RWPE2 (cell line): Measurements from ENCODE around the gene TRPM2.

ENCODE experiments used
- ATAC-seq: fragments of 200-7000 bp; cut with Tn5 transposase; 3 replicates; pipeline ENCODE4 v1.9.1; 2021; ENCODE audit warnings: low read depth
- DNase-seq: peaks from one replicate; pipeline ENCODE4 v3.0.0-alpha.2; 2020; ENCODE audit warnings: low spot score
- H3K27ac ChIP-seq: fragments of 450-650 bp; 2 replicates; pipeline ENCODE4 v1.5.1; 2017; ENCODE audit warnings: mild to moderate bottlenecking; ENCODE audit not compliant: poor library complexity, severe bottlenecking
- H3K27me3 ChIP-seq: fragments of 250-450 bp; sonication (Bioruptor Pico); 2 replicates; pipeline ENCODE4 v1.5.1; 2021; ENCODE audit warnings: mild to moderate bottlenecking, moderate library complexity; ENCODE audit not compliant: insufficient read depth, poor library complexity, severe bottlenecking
- H3K36me3 ChIP-seq: fragments of 250-450 bp; sonication (Bioruptor Pico); 2 replicates; pipeline ENCODE4 v1.5.1; 2020; ENCODE audit warnings: low read depth, mild to moderate bottlenecking, moderate library complexity
- H3K4me1 ChIP-seq: fragments of 250-450 bp; sonication (Bioruptor Pico); 2 replicates; pipeline ENCODE4 v1.5.1; 2021; ENCODE audit warnings: mild to moderate bottlenecking, moderate library complexity; ENCODE audit not compliant: insufficient read depth, poor library complexity, severe bottlenecking
- H3K4me3 ChIP-seq: fragments of 250-450 bp; sonication (Bioruptor Pico); 2 replicates; pipeline ENCODE4 v1.5.1; 2021; ENCODE audit warnings: mild to moderate bottlenecking, moderate library complexity; ENCODE audit not compliant: severe bottlenecking
- H3K9me3 ChIP-seq: fragments of 250-450 bp; sonication (Bioruptor Pico); 2 replicates; pipeline ENCODE4 v1.5.1; 2021; ENCODE audit warnings: mild to moderate bottlenecking, moderate library complexity; ENCODE audit not compliant: severe bottlenecking
- CTCF ChIP-seq: fragments of 450-650 bp; IDR thresholded peaks from one replicate; pipeline ENCODE4 v1.5.1; 2017; ENCODE audit warnings: mild to moderate bottlenecking, moderate library complexity; ENCODE audit not compliant: poor library complexity, severe bottlenecking

Gene TRPM2

GRCh38 chr21:44441581-44442265 is 88.3 kb downstream of the TRPM2 start:
- DNase-seq (no peak), ATAC-seq (no peak)
- H3K27ac ChIP-seq, result no peak overlapping the region
- no peaks in the 10 kb centered on the region for H3K36me3 ChIP-seq
- no peak for TF ChIP-seq CTCF
- no peaks in the 10 kb centered on the region for H3K4me1 ChIP-seq
- peaks cover 5% of the 10 kb centered on the region for H3K27me3 ChIP-seq
- no peaks in the 10 kb centered on the region for H3K9me3 ChIP-seq
- no peak overlapping the region for H3K4me3 ChIP-seq

GRCh38 chr21:44442266-44443125 is 89.1 kb downstream of the TRPM2 start:
- no peaks in the 10 kb centered on the region for H3K4me1 ChIP-seq
- no peak for DNase-seq
- H3K27ac ChIP-seq, result no peak overlapping the region
- no peak overlapping the region for H3K4me3 ChIP-seq
- peaks cover 12% of the 10 kb centered on the region for H3K27me3 ChIP-seq
- no peaks in the 10 kb centered on the region for H3K9me3 ChIP-seq
- H3K36me3 ChIP-seq, result no peaks in the 10 kb centered on the region
- ATAC-seq, result no peak
- no peak for TF ChIP-seq CTCF

GRCh38 chr21:44443291-44443890 is 90.0 kb downstream of the TRPM2 start:
- Histone ChIP-seq H3K27ac (no peak overlapping the region), H3K27me3 (peaks cover 17% of the 10 kb centered on the region), H3K36me3 (no peaks in the 10 kb centered on the region), H3K4me3 (no peak overlapping the region), H3K9me3 (no peaks in the 10 kb centered on the region), H3K4me1 (no peaks in the 10 kb centered on the region)
- no peak for ATAC-seq
- no peak for TF ChIP-seq CTCF
- DNase-seq, result peak; percentile 23

- ATAC-seq (no peak), DNase-seq (peak; percentile 46)
- Histone ChIP-seq H3K36me3 (no peaks in the 10 kb centered on the region), H3K4me1 (no peaks in the 10 kb centered on the region), H3K4me3 (no peak overlapping the region), H3K27me3 (peaks cover 20% of the 10 kb centered on the region), H3K27ac (no peak overlapping the region), H3K9me3 (no peaks in the 10 kb centered on the region)
- no peak for TF ChIP-seq CTCF
Observed at GRCh38 chr21:44443891-44444285, 90.5 kb downstream of the TRPM2 start.
